Measurements from ENCODE around the gene NUP62. TPM values are rescaled to one million over a fixed set of nuclear protein-coding genes. Genes with fewer than 3 reads are reported as not detected.

Gene NUP62
- total RNA-seq, 3 donors from 2014 or later: 172 to 189 (median 184) TPM

- H3K4me3 Mint-ChIP-seq: no peak overlapping the region
- peaks cover 15% of the 10 kb centered on the region for H3K27me3 Mint-ChIP-seq (ENCODE audit: low read depth)
- ATAC-seq (no peak), DNase-seq (no peak)
- H3K4me1 Mint-ChIP-seq (ENCODE audit: low read depth): peaks cover 4% of the 10 kb centered on the region
- no peaks in the 10 kb centered on the region for H3K36me3 Mint-ChIP-seq (ENCODE audit: insufficient read depth)
- no peaks in the 10 kb centered on the region for H3K9me3 Mint-ChIP-seq
These were observed 10.6 kb upstream of the NUP62 start for GRCh38 chr19:49939721-49940481.

- peaks cover 4% of the 10 kb centered on the region for H3K4me1 Mint-ChIP-seq (ENCODE audit: low read depth)
- DNase-seq: no peak
- peaks cover 11% of the 10 kb centered on the region for H3K27me3 Mint-ChIP-seq (ENCODE audit: low read depth)
- no peaks in the 10 kb centered on the region for H3K9me3 Mint-ChIP-seq
- no peaks in the 10 kb centered on the region for H3K36me3 Mint-ChIP-seq (ENCODE audit: insufficient read depth)
- no peak overlapping the region for H3K4me3 Mint-ChIP-seq
- ATAC-seq: no peak
These were observed 9.4 kb upstream of the NUP62 start for GRCh38 chr19:49938662-49939061.

- Mint-ChIP-seq H3K27me3 (ENCODE audit: low read depth) (peaks cover 4% of the 10 kb centered on the region), H3K36me3 (ENCODE audit: insufficient read depth) (no peaks in the 10 kb centered on the region), H3K4me3 (no peak overlapping the region), H3K9me3 (no peaks in the 10 kb centered on the region), H3K4me1 (ENCODE audit: low read depth) (peaks cover 11% of the 10 kb centered on the region)
- DNase-seq (peak; percentile 78), ATAC-seq (peak; percentile 79 to 80)
These were observed 8.6 kb upstream of the NUP62 start for GRCh38 chr19:49937750-49938381.

- DNase-seq (no peak), ATAC-seq (no peak)
- Mint-ChIP-seq H3K4me1 (ENCODE audit: low read depth) (peaks cover 21% of the 10 kb centered on the region), H3K27me3 (ENCODE audit: low read depth) (peaks cover 3% of the 10 kb centered on the region), H3K9me3 (peaks cover 4% of the 10 kb centered on the region), H3K36me3 (ENCODE audit: insufficient read depth) (peaks cover 8% of the 10 kb centered on the region), H3K4me3 (no peak overlapping the region)
These were observed 7.2 kb upstream of the NUP62 start for GRCh38 chr19:49936549-49936948.

GRCh38 chr19:49933643-49934042 is 4.3 kb upstream of the NUP62 start:
- Mint-ChIP-seq H3K9me3 (peaks cover 8% of the 10 kb centered on the region), H3K4me3 (peak overlapping the region; percentile 38), H3K36me3 (ENCODE audit: insufficient read depth) (peaks cover 17% of the 10 kb centered on the region), H3K27me3 (ENCODE audit: low read depth) (no peaks in the 10 kb centered on the region), H3K4me1 (ENCODE audit: low read depth) (peaks cover 39% of the 10 kb centered on the region)
- no peak for DNase-seq
- no peak for ATAC-seq

GRCh38 chr19:49932731-49933131 is 3.4 kb upstream of the NUP62 start:
- H3K27me3 Mint-ChIP-seq (ENCODE audit: low read depth): no peaks in the 10 kb centered on the region
- ATAC-seq (no peak), DNase-seq (no peak)
- peak overlapping the region; percentile 21 for H3K4me3 Mint-ChIP-seq
- H3K4me1 Mint-ChIP-seq (ENCODE audit: low read depth): peaks cover 46% of the 10 kb centered on the region
- H3K9me3 Mint-ChIP-seq: peaks cover 8% of the 10 kb centered on the region
- H3K36me3 Mint-ChIP-seq (ENCODE audit: insufficient read depth): peaks cover 21% of the 10 kb centered on the region

- DNase-seq (no peak), ATAC-seq (no peak)
- Mint-ChIP-seq H3K4me1 (ENCODE audit: low read depth) (peaks cover 50% of the 10 kb centered on the region), H3K27me3 (ENCODE audit: low read depth) (no peaks in the 10 kb centered on the region), H3K9me3 (peaks cover 8% of the 10 kb centered on the region), H3K4me3 (peak overlapping the region; percentile 29), H3K36me3 (ENCODE audit: insufficient read depth) (peaks cover 27% of the 10 kb centered on the region)
These were observed 2.7 kb upstream of the NUP62 start for GRCh38 chr19:49932041-49932451.

GRCh38 chr19:49931293-49932040 is 2.2 kb upstream of the NUP62 start:
- ATAC-seq: no peak
- DNase-seq: no peak
- H3K27me3 Mint-ChIP-seq (ENCODE audit: low read depth): no peaks in the 10 kb centered on the region
- H3K9me3 Mint-ChIP-seq: peaks cover 8% of the 10 kb centered on the region
- H3K4me3 Mint-ChIP-seq: peak overlapping the region; percentile 29
- peaks cover 53% of the 10 kb centered on the region for H3K4me1 Mint-ChIP-seq (ENCODE audit: low read depth)
- peaks cover 29% of the 10 kb centered on the region for H3K36me3 Mint-ChIP-seq (ENCODE audit: insufficient read depth)

- DNase-seq (no peak), ATAC-seq (no peak)
- Mint-ChIP-seq H3K9me3 (peaks cover 8% of the 10 kb centered on the region), H3K4me1 (ENCODE audit: low read depth) (peaks cover 55% of the 10 kb centered on the region), H3K36me3 (ENCODE audit: insufficient read depth) (peaks cover 31% of the 10 kb centered on the region), H3K27me3 (ENCODE audit: low read depth) (no peaks in the 10 kb centered on the region), H3K4me3 (peak overlapping the region; percentile 98)
These were observed 1.2 kb upstream of the NUP62 start for GRCh38 chr19:49930483-49931011.

- peaks cover 8% of the 10 kb centered on the region for H3K9me3 Mint-ChIP-seq
- H3K4me1 Mint-ChIP-seq (ENCODE audit: low read depth): peaks cover 59% of the 10 kb centered on the region
- peak overlapping the region; percentile 98 for H3K4me3 Mint-ChIP-seq
- ATAC-seq (peak; percentile 81 to 87), DNase-seq (peak; percentile 89)
- no peaks in the 10 kb centered on the region for H3K27me3 Mint-ChIP-seq (ENCODE audit: low read depth)
- H3K36me3 Mint-ChIP-seq (ENCODE audit: insufficient read depth): peaks cover 34% of the 10 kb centered on the region
These were observed 543 bp upstream of the NUP62 start for GRCh38 chr19:49929611-49930482.

- Mint-ChIP-seq H3K4me1 (ENCODE audit: low read depth) (peaks cover 56% of the 10 kb centered on the region), H3K36me3 (ENCODE audit: insufficient read depth) (peaks cover 38% of the 10 kb centered on the region), H3K27me3 (ENCODE audit: low read depth) (no peaks in the 10 kb centered on the region), H3K9me3 (peaks cover 8% of the 10 kb centered on the region), H3K4me3 (peak overlapping the region; percentile 98)
- DNase-seq (no peak), ATAC-seq (no peak)
These were observed 1.6 kb downstream of the NUP62 start for GRCh38 chr19:49927526-49928264.

- Mint-ChIP-seq H3K4me3 (no peak overlapping the region), H3K4me1 (ENCODE audit: low read depth) (peaks cover 52% of the 10 kb centered on the region), H3K27me3 (ENCODE audit: low read depth) (no peaks in the 10 kb centered on the region), H3K36me3 (ENCODE audit: insufficient read depth) (peaks cover 36% of the 10 kb centered on the region), H3K9me3 (peaks cover 4% of the 10 kb centered on the region)
- DNase-seq (no peak), ATAC-seq (no peak)
These were observed 2.8 kb downstream of the NUP62 start for GRCh38 chr19:49926515-49926914.

GRCh38 chr19:49925486-49925885 is 3.8 kb downstream of the NUP62 start:
- peaks cover 4% of the 10 kb centered on the region for H3K9me3 Mint-ChIP-seq
- ATAC-seq: no peak
- peaks cover 52% of the 10 kb centered on the region for H3K4me1 Mint-ChIP-seq (ENCODE audit: low read depth)
- no peak for DNase-seq
- H3K27me3 Mint-ChIP-seq (ENCODE audit: low read depth): no peaks in the 10 kb centered on the region
- peaks cover 39% of the 10 kb centered on the region for H3K36me3 Mint-ChIP-seq (ENCODE audit: insufficient read depth)
- peak overlapping the region; percentile 13 for H3K4me3 Mint-ChIP-seq
